ENCODE measurements around the gene PGM2L1.

GRCh38 chr11:74427384-74427886 lies 29.2 kb upstream of the PGM2L1 start:
- TF ChIP-seq POLR2A (IDR thresholded peaks at IDR 0.05; ENCODE audit: extremely low read depth, insufficient read length) = no peak
- no peak for TF ChIP-seq CTCF (IDR thresholded peaks at IDR 0.05; ENCODE audit: low read depth, low read length)
- TF ChIP-seq MAX (IDR thresholded peaks at IDR 0.05; ENCODE audit: low read depth, low read length) = no peak

All from NB4 (cell line).